Thoracic aorta (tissue), 2 donors: ENCODE measurements around the gene HMCN2. TPM values are rescaled to one million over a fixed set of nuclear protein-coding genes. Genes with fewer than 3 reads are reported as not detected.

ENCODE experiments used
- ATAC-seq: fragments of 150-250 bp; one replicate; pipeline ENCODE4 v1.8.0; 2017; ENCODE audit warnings: low read depth; ENCODE audit not compliant: insufficient number of reproducible peaks, low FRiP score
- DNase-seq: peaks from one replicate; pipeline ENCODE4 v3.0.0-alpha.2; 2020; ENCODE audit warnings: low spot score
- H3K27ac ChIP-seq, 2 donors: fragments of 200-600 bp; sonication (generic); 1 replicate in 1 of 2; 2 replicates in 1 of 2; pipeline ENCODE4 v1.5.1; 2016; ENCODE audit warnings: mild to moderate bottlenecking in 2 of 2, moderate library complexity in 2 of 2
- H3K27me3 ChIP-seq: fragments of 200-600 bp; sonication (generic); replicated peaks from 2 replicates; pipeline ENCODE4 v1.6.0; 2016; ENCODE audit warnings: mild to moderate bottlenecking; ENCODE audit not compliant: insufficient read depth
- H3K36me3 ChIP-seq: fragments of 200-600 bp; sonication (generic); one replicate; pipeline ENCODE4 v1.5.1; 2016
- H3K4me1 ChIP-seq, 2 donors: fragments of 200-600 bp; sonication (generic); 1 replicate in 1 of 2; 2 replicates in 1 of 2; pipeline versions ENCODE4 v1.5.1 to v1.6.0; 2016; ENCODE audit warnings: low read depth in 2 of 2, mild to moderate bottlenecking in 1 of 2; ENCODE audit not compliant: control insufficient read depth in 1 of 2
- H3K4me3 ChIP-seq: fragments of 200-600 bp; sonication (generic); 2 replicates; pipeline ENCODE4 v1.5.1; 2016; ENCODE audit warnings: mild to moderate bottlenecking
- H3K9me3 ChIP-seq: fragments of 200-600 bp; sonication (generic); 2 replicates; pipeline ENCODE4 v1.5.1; 2016
- total RNA-seq, 2 donors: library from RNA; depleted of rRNA; stranded (reverse); fragments of >200 nt; gene quantifications; one replicate each; pipeline versions ENCODE4 v1.1.0 to v1.2.3, GENCODE V29; 2016
- TF ChIP-seq, protein P1 (sequence below): fragments of 200-600 bp; sonication (generic); IDR thresholded peaks from one replicate; pipeline ENCODE4 v1.5.1; 2019; ENCODE audit warnings: antibody characterized with exemption

The HMCN2 gene
- total RNA-seq, 2 donors from 2014 or later: 2.4 to 6.3 TPM

- no peak for DNase-seq
- TF ChIP-seq, protein P1, sequence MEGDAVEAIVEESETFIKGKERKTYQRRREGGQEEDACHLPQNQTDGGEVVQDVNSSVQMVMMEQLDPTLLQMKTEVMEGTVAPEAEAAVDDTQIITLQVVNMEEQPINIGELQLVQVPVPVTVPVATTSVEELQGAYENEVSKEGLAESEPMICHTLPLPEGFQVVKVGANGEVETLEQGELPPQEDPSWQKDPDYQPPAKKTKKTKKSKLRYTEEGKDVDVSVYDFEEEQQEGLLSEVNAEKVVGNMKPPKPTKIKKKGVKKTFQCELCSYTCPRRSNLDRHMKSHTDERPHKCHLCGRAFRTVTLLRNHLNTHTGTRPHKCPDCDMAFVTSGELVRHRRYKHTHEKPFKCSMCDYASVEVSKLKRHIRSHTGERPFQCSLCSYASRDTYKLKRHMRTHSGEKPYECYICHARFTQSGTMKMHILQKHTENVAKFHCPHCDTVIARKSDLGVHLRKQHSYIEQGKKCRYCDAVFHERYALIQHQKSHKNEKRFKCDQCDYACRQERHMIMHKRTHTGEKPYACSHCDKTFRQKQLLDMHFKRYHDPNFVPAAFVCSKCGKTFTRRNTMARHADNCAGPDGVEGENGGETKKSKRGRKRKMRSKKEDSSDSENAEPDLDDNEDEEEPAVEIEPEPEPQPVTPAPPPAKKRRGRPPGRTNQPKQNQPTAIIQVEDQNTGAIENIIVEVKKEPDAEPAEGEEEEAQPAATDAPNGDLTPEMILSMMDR: no peak
- H3K4me1 ChIP-seq: no peaks in the 10 kb centered on the region
- ATAC-seq: no peak
- no peak overlapping the region for H3K27ac ChIP-seq
- no peaks in the 10 kb centered on the region for H3K36me3 ChIP-seq
- H3K9me3 ChIP-seq: no peaks in the 10 kb centered on the region
- H3K27me3 ChIP-seq: no peaks in the 10 kb centered on the region
- H3K4me3 ChIP-seq: no peak overlapping the region
Measured at GRCh38 chr9:130387398-130387797, 121.8 kb downstream of the HMCN2 start.

- no peak for ATAC-seq
- Histone ChIP-seq H3K4me1 (no peaks in the 10 kb centered on the region), H3K9me3 (no peaks in the 10 kb centered on the region), H3K27me3 (no peaks in the 10 kb centered on the region), H3K27ac (no peak overlapping the region), H3K36me3 (no peaks in the 10 kb centered on the region), H3K4me3 (no peak overlapping the region)
- TF ChIP-seq, protein P1: no peak
- no peak for DNase-seq
Measured at GRCh38 chr9:130387905-130388304, 122.3 kb downstream of the HMCN2 start.

DNA sequence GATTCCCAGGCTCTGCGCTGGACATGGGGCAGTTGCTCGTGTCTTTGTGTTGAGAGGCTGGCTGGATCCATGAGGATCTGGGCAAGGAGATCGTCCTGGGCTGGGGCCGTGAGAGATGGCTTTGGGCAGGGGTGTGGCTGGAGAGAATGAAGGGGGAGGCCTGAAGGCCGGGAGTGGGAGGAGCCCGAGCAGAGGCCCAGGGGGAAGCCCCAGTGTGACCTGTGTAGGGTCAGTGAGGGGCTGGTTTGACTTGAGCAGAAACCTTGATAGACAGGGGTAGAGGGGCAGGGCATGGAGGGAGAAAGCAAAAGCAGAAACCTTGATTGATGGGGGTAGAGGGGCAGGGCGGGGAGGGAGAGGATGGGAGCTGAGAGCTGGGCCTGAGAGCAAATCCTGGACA lies 124.8 kb downstream of the HMCN2 start:
- TF ChIP-seq, protein P1: no peak
- Histone ChIP-seq H3K4me1 (no peaks in the 10 kb centered on the region), H3K4me3 (no peak overlapping the region), H3K27ac (no peak overlapping the region), H3K9me3 (no peaks in the 10 kb centered on the region), H3K36me3 (no peaks in the 10 kb centered on the region), H3K27me3 (no peaks in the 10 kb centered on the region)
- ATAC-seq (no peak), DNase-seq (no peak)

DNA sequence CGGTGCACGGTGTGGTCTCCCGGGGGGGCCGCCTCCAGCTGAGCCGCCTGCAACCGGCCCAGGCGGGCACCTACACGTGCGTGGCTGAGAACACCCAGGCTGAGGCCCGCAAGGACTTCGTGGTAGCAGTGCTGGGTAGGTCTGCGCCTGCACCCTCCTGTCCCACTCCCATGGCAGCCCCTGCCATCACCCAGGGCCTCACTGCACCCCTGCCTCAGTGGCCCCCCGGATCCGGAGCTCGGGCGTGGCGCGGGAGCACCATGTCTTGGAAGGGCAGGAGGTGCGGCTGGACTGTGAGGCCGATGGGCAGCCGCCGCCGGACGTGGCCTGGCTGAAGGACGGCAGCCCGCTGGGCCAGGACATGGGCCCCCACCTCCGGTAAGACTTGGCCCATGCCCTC lies 125.4 kb downstream of the HMCN2 start:
- Histone ChIP-seq H3K4me3 (no peak overlapping the region), H3K4me1 (no peaks in the 10 kb centered on the region), H3K27ac (no peak overlapping the region), H3K36me3 (no peaks in the 10 kb centered on the region), H3K27me3 (no peaks in the 10 kb centered on the region), H3K9me3 (no peaks in the 10 kb centered on the region)
- ATAC-seq: no peak
- DNase-seq: no peak
- TF ChIP-seq, protein P1: no peak

DNA sequence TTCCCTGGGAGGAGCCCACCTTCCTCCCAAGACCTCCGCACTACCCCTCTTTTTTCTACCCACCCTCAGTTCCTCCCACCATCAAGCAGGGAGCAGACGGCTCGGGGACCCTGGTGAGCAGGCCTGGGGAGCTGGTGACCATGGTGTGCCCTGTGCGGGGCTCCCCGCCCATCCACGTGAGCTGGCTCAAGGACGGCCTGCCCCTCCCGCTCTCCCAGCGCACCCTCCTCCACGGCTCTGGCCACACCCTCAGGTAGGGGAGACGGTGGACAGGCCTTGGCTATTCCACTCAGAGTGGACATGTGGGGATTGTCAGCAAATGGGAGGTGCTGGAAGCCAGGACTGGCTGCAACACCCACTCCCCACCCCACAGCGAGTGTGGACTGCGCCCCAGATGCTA lies 126.3 kb downstream of the HMCN2 start:
- H3K9me3 ChIP-seq: no peaks in the 10 kb centered on the region
- no peaks in the 10 kb centered on the region for H3K4me1 ChIP-seq
- no peak overlapping the region for H3K27ac ChIP-seq
- H3K4me3 ChIP-seq: no peak overlapping the region
- no peaks in the 10 kb centered on the region for H3K36me3 ChIP-seq
- H3K27me3 ChIP-seq: no peaks in the 10 kb centered on the region
- ATAC-seq: no peak
- no peak for DNase-seq
- TF ChIP-seq, protein P1: no peak
